Transverse colon (tissue), 4 donors: ENCODE measurements around the gene FANCC. TPM values are rescaled to one million over a fixed set of nuclear protein-coding genes. Genes with fewer than 3 reads are reported as not detected.

ENCODE experiments used
- DNase-seq: peaks from one replicate; pipeline ENCODE4 v3.0.0-alpha.2; 2019
- H3K27ac ChIP-seq, 4 donors: fragments of 200-600 bp; sonication (generic); 2 replicates each; pipeline ENCODE4 v1.5.1; 2016 to 2018; ENCODE audit warnings: inconsistent platforms in 4 of 4
- H3K27me3 ChIP-seq: fragments of 200-600 bp; sonication (generic); 2 replicates; pipeline ENCODE4 v1.5.1; 2017; ENCODE audit warnings: inconsistent platforms
- H3K36me3 ChIP-seq, 4 donors: fragments of 200-600 bp; sonication (generic); 2 replicates each; pipeline ENCODE4 v1.5.1; 2017 to 2019; ENCODE audit warnings: inconsistent platforms in 4 of 4
- H3K4me1 ChIP-seq, 4 donors: fragments of 200-600 bp; sonication (generic); 2 replicates each; pipeline ENCODE4 v1.5.1; 2017 to 2020; ENCODE audit warnings: inconsistent platforms in 4 of 4
- H3K4me3 ChIP-seq, 4 donors: fragments of 200-600 bp; sonication (generic); 1 replicate in 1 of 4; 2 replicates in 3 of 4; pipeline versions ENCODE4 v1.5.1 to v1.6.1; 2017 to 2019; ENCODE audit warnings: inconsistent platforms in 4 of 4
- H3K9me3 ChIP-seq, 2 donors: fragments of 200-600 bp; sonication (generic); 2 replicates each; pipeline ENCODE4 v1.5.1; 2017 to 2019; ENCODE audit warnings: inconsistent platforms in 2 of 2
- EP300 ChIP-seq: sonication (generic); formaldehyde crosslinking; IDR thresholded peaks from one replicate; pipeline ENCODE4 v1.6.1; 2017; ENCODE audit warnings: antibody characterized with exemption, low read depth
- POLR2A ChIP-seq: fragments of 450-650 bp; IDR thresholded peaks from one replicate; pipeline ENCODE4 v1.6.1; 2016; ENCODE audit warnings: antibody characterized with exemption, mild to moderate bottlenecking, moderate library complexity
- POLR2AphosphoS5 ChIP-seq, 3 donors: sonication (generic); formaldehyde crosslinking; IDR thresholded peaks; one replicate each; pipeline ENCODE4 v1.6.1; 2016; ENCODE audit warnings: antibody characterized with exemption in 3 of 3
- WGBS, 2 donors: methylation state at CpG; one replicate each; pipeline ENCODE4 v1.1.5; 2018; ENCODE audit warnings: low coverage in 1 of 2; 5-methylcytosine and 5-hydroxymethylcytosine counted together
- in situ Hi-C, 4 donors: fragments of 200-750 bp; cut with MboI; loops; one replicate each; pipeline versions ENCODE4 v1.15.0 to v1.15.1; 2017; ENCODE audit warnings: low sequenced_read_pairs in 3 of 4, low pct_ligation_motif_present in 1 of 4, low pct_unique_long_range_greater_than_20kb in 1 of 4
- intact Hi-C: fragments of 100-400 bp; cut with DNase I; formaldehyde crosslinking; loops from one replicate; pipeline ENCODE4 v1.15.1; 2023; ENCODE audit warnings: low total_unique reads
- total RNA-seq, 4 donors: library from RNA; depleted of rRNA; stranded (reverse); fragments of >200 nt; gene quantifications; one replicate each; pipeline ENCODE4 v1.1.0, GENCODE V29; 2016
- TF ChIP-seq, protein P1 (sequence below), 5 experiments: fragments of 200-600 bp in 3 of 5; fragments of 450-650 bp in 2 of 5; sonication (generic) in 3 of 5; IDR thresholded peaks; 1 replicate in 2 of 5; 2 replicates in 3 of 5; pipeline ENCODE4 v1.5.1; 2016 to 2017; ENCODE audit warnings: antibody characterized with exemption in 5 of 5, inconsistent platforms in 3 of 5, mild to moderate bottlenecking in 2 of 5, moderate library complexity in 1 of 5

The FANCC gene
- total RNA-seq, 4 donors from 2014 or later, result 4.0 to 10.3 (median 9.5) TPM

DNA sequence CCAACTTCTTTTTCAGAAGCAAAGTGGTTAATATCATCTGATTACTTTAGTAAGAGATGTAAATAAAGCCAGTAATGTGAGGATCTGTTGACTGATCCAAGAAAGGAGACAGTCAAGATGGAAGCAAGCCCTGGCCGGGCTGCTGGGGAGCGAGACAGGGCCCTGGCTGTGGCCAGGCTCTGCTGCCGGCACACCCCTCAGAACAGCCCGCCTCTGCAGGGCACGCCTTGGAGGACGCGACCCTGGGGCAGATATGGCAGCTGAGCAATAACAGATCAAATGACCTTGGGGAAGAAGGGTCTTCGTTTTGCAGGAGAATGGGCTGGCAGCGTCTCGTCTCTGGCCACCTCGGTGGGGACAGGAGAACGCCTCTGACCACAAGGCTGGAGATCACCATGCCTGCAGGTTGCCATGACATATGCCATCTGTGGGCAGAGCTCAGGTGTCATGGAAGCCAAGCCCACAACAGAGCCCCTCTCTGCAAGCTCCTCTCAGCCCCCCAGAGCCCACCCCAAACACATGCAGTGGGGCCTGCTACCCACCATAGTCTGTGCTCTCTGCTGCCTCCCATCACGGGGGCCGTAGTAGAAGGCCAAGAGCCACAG lies 206.5 kb downstream of the FANCC start:
- H3K27ac ChIP-seq, result no peak overlapping the region
- intact Hi-C loops (no loop called here), in situ Hi-C loops (loop anchor here in 1 of 4 donors (25.0 kb wide), 1 partner anchor 324 kb away; no protein-coding TSS in a partner anchor)
- TF ChIP-seq POLR2AphosphoS5 (IDR thresholded peaks at IDR 0.05) (no peak), POLR2A (no peak), EP300 (no peak)
- TF ChIP-seq, protein P1, sequence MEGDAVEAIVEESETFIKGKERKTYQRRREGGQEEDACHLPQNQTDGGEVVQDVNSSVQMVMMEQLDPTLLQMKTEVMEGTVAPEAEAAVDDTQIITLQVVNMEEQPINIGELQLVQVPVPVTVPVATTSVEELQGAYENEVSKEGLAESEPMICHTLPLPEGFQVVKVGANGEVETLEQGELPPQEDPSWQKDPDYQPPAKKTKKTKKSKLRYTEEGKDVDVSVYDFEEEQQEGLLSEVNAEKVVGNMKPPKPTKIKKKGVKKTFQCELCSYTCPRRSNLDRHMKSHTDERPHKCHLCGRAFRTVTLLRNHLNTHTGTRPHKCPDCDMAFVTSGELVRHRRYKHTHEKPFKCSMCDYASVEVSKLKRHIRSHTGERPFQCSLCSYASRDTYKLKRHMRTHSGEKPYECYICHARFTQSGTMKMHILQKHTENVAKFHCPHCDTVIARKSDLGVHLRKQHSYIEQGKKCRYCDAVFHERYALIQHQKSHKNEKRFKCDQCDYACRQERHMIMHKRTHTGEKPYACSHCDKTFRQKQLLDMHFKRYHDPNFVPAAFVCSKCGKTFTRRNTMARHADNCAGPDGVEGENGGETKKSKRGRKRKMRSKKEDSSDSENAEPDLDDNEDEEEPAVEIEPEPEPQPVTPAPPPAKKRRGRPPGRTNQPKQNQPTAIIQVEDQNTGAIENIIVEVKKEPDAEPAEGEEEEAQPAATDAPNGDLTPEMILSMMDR (IDR thresholded peaks at IDR 0.05), result no peak
- no peaks in the 10 kb centered on the region for H3K9me3 ChIP-seq
- peaks cover 0 to 14% (median 0%) of the 10 kb centered on the region in 4 donors for H3K36me3 ChIP-seq
- H3K4me3 ChIP-seq, result no peak overlapping the region
- no peak for DNase-seq
- H3K27me3 ChIP-seq, result no peaks in the 10 kb centered on the region
- 82 to 87% methylated on average over 9 to 14 of the region's 14 CpGs for WGBS, 2 donors
- H3K4me1 ChIP-seq, result peaks cover 0 to 9% (median 6%) of the 10 kb centered on the region in 4 donors

DNA sequence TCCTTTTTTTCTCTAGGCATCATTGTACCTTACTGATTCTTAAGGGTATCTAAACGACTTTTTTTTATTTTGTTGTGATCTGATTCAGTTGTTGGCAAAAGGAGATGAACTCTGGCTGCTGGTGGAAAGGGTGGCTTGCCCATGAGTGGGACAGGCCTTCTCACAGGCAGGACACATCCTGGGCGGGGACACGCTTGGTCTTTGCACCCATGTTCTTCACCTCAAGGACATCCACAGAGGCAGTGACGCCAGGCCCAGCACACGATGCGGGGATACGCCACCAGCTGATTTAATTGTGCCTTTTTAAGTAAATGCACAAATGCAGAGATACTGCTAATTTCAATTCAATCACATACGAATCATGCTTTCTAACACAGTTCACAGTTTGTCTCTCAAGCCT lies 208.1 kb downstream of the FANCC start:
- intact Hi-C loops (no loop called here), in situ Hi-C loops (loop anchor here in 1 of 4 donors (25.0 kb wide), 1 partner anchor 322 kb away; no protein-coding TSS in a partner anchor)
- H3K27me3 ChIP-seq, result no peaks in the 10 kb centered on the region
- H3K27ac ChIP-seq, result peak overlapping the region in 1 of 4 donors; percentile 4
- TF ChIP-seq EP300 (no peak), POLR2AphosphoS5 (IDR thresholded peaks at IDR 0.05) (no peak), POLR2A (no peak)
- TF ChIP-seq, protein P1 (IDR thresholded peaks at IDR 0.05), result no peak
- 85 to 94% methylated on average over 3 to 8 of the region's 8 CpGs for WGBS, 2 donors
- peaks cover 0 to 14% (median 0%) of the 10 kb centered on the region in 4 donors for H3K36me3 ChIP-seq
- DNase-seq, result no peak
- H3K4me3 ChIP-seq, result no peak overlapping the region
- peaks cover 0 to 10% (median 4%) of the 10 kb centered on the region in 4 donors for H3K4me1 ChIP-seq
- H3K9me3 ChIP-seq, result no peaks in the 10 kb centered on the region

DNA sequence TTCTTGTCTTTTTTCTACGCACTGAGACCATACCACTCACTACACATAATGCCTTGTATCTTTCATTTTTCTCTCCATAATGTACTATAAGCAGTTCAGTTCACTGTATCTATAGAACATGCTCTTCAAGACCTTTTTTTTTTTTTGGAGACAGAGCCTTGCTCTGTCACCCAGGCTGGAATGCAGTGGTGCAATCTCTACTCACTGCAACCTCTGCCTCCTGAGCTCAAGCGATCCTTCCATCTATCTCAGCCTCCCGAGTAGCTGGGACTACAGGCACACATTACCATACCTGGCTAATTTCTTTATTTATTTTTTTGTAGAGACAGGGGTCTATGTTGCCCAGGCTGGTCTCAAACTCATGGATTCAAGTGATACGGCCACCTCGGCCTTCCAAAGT lies 208.7 kb downstream of the FANCC start:
- WGBS, 2 donors, result 96 to 97% methylated on average over 4 to 5 of the region's 5 CpGs
- no peak overlapping the region for H3K4me3 ChIP-seq
- H3K4me1 ChIP-seq, result peaks cover 0 to 10% (median 5%) of the 10 kb centered on the region in 4 donors
- H3K27ac ChIP-seq, result peak overlapping the region in 2 of 4 donors; percentile 42 to 61
- intact Hi-C loops (no loop called here), in situ Hi-C loops (loop anchor here in 1 of 4 donors (25.0 kb wide), 1 partner anchor 321 kb away; no protein-coding TSS in a partner anchor)
- TF ChIP-seq EP300 (no peak), POLR2A (no peak), POLR2AphosphoS5 (IDR thresholded peaks at IDR 0.05) (no peak)
- TF ChIP-seq, protein P1 (IDR thresholded peaks at IDR 0.05), result no peak
- no peak for DNase-seq
- H3K27me3 ChIP-seq, result no peaks in the 10 kb centered on the region
- H3K36me3 ChIP-seq, result peaks cover 0 to 14% (median 0%) of the 10 kb centered on the region in 4 donors
- no peaks in the 10 kb centered on the region for H3K9me3 ChIP-seq

DNA sequence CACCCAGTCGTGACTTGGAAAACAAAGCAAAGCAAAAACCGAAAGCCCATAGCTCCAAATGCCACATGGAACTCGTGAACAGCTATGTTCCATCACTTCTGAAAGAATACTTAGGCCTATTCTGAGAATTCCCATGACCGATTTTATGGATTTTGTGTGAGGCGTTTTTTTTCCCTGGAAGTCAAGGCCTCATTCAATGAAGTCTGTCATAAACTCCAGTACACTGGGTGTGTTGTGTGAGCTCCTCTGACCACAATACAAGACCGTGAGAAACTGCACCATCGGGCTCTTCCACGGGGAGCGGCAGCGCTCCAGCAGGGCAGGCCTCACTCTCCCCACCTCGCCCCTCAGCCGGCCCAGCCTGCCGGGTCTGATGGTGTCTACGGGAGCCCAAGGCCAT lies 209.5 kb downstream of the FANCC start:
- H3K4me1 ChIP-seq, result peaks cover 0 to 13% (median 8%) of the 10 kb centered on the region in 4 donors
- H3K36me3 ChIP-seq, result peaks cover 0 to 14% (median 0%) of the 10 kb centered on the region in 4 donors
- no peaks in the 10 kb centered on the region for H3K9me3 ChIP-seq
- H3K27me3 ChIP-seq, result no peaks in the 10 kb centered on the region
- H3K4me3 ChIP-seq, result no peak overlapping the region
- peak overlapping the region; percentile 31 to 69 (median 52) for H3K27ac ChIP-seq
- intact Hi-C loops, result no loop called here
- in situ Hi-C loops, result loop anchor here in 1 of 4 donors (25.0 kb wide), 1 partner anchor 321 kb away; no protein-coding TSS in a partner anchor
- 68 to 87% methylated on average over 4 to 14 of the region's 14 CpGs for WGBS, 2 donors
- DNase-seq, result no peak
- TF ChIP-seq EP300 (no peak), POLR2A (no peak), POLR2AphosphoS5 (IDR thresholded peaks at IDR 0.05) (no peak)
- TF ChIP-seq, protein P1 (IDR thresholded peaks at IDR 0.05), result no peak
